T-helper 1 cell treated with Interleukin-12 subunit alpha and Interleukin-12 subunit beta and Interleukin-4 antibody, amounts not matched to agents 30 μg/mL and 1 μg/mL, for 36 hours (primary cell): ENCODE data around the gene ANKS1A.
"Not testable (repeated sequence)": the region's sequence is repeated elsewhere in the genome, so short reads cannot be mapped to it uniquely, and the experiment has no call there.

Source experiments
- H3K27ac Mint-ChIP-seq: one replicate; pipeline ENCODE4 v1.8.0; 2021; ENCODE audit warnings: mild to moderate bottlenecking, mixed read lengths
- H3K27me3 Mint-ChIP-seq: one replicate; pipeline ENCODE4 v1.8.0; 2021; ENCODE audit warnings: low read depth, mixed read lengths
- H3K36me3 Mint-ChIP-seq: one replicate; pipeline ENCODE4 v1.8.0; 2021; ENCODE audit warnings: low read depth, mixed read lengths
- H3K4me1 Mint-ChIP-seq: one replicate; pipeline ENCODE4 v1.8.0; 2021; ENCODE audit warnings: low read depth, mixed read lengths
- H3K4me3 Mint-ChIP-seq: one replicate; pipeline ENCODE4 v1.8.0; 2021; ENCODE audit warnings: mild to moderate bottlenecking, moderate library complexity, mixed read lengths
- H3K9me3 Mint-ChIP-seq: one replicate; pipeline ENCODE4 v1.8.0; 2021; ENCODE audit warnings: mixed read lengths

Gene ANKS1A

GRCh38 chr6:34899748-34900147 lies 10.7 kb downstream of the ANKS1A start:
- not testable (repeated sequence) for H3K36me3 Mint-ChIP-seq, H3K4me1 Mint-ChIP-seq, H3K27me3 Mint-ChIP-seq, H3K27ac Mint-ChIP-seq, H3K4me3 Mint-ChIP-seq, H3K9me3 Mint-ChIP-seq

DNA sequence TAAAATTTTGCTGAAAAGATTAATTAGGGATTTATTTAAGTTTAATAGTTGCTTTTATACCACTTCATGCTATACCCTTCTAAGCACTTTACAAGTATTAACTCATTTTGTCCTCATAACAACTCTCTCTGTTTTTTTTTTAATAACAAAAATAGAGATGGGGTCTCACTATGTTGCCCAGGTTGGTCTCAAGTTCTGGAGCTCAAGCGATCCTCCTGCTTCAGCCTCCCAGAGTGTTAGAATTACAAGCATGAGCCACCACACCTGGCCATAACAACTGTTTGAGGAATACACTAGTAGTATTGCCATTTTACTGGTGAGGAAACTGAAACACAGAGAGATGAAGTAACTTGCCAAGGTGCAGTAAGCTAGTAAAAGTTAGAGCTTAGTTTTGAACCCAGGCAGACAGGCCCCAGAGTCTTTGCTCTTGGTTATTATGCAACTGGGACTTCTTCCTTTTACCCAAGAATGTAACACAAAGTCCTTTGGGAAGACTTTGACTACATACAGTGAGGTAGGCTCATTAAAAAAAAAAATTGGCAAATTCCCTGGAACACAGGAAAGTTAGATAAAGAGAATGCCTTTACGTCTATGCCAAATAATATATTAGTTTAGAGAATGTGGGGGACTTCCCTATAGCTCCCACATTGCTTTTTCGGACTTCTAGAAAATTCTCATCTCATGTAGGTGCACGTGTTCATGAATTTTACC lies 11.4 kb downstream of the ANKS1A start:
- Mint-ChIP-seq H3K27ac (no peak overlapping the region), H3K9me3 (no peaks in the 10 kb centered on the region), H3K4me3 (no peak overlapping the region)

GRCh38 chr6:34901930-34902329 lies 12.9 kb downstream of the ANKS1A start:
- H3K9me3 Mint-ChIP-seq, result no peaks in the 10 kb centered on the region
- no peak overlapping the region for H3K27ac Mint-ChIP-seq
- H3K27me3 Mint-ChIP-seq, result peaks cover 10% of the 10 kb centered on the region
- no peaks in the 10 kb centered on the region for H3K36me3 Mint-ChIP-seq
- no peak overlapping the region for H3K4me3 Mint-ChIP-seq
- H3K4me1 Mint-ChIP-seq, result peaks cover 13% of the 10 kb centered on the region

More for the DNA sequence above, 11.4 kb downstream of the ANKS1A start:
- Mint-ChIP-seq H3K4me1 (peaks cover 12% of the 10 kb centered on the region), H3K27me3 (no peaks in the 10 kb centered on the region), H3K36me3 (no peaks in the 10 kb centered on the region)

DNA sequence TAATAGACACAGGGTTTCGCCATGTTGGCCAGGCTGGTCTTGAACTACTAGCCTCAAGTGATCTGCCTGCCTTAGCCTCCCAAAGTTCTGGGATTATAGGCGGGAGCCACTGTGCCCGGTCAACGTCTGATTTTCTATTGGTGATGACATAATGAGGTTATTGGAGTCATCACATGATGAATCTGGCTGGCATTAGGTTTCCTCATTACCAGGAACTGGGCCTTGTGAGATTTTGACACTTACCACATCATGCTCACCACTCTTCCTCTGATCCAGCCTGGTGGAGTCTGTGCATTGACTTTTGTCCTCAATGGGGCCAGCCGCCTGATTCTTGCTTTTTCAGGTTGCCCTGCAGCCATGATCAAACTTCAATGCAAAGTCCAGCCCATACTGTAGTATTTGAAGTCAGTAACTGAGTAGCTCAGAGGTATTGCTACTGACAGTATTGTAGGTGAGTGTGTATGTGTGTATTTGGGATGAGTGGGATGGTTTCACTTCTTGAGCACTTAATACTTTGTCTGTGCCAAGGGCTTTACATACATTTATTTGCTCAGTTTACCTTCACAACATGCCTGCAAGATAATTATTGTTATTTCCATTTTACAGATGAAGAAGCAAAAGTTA lies 16.0 kb downstream of the ANKS1A start:
- Mint-ChIP-seq H3K4me1 (peaks cover 24% of the 10 kb centered on the region), H3K27me3 (peaks cover 33% of the 10 kb centered on the region), H3K27ac (no peak overlapping the region), H3K4me3 (no peak overlapping the region), H3K36me3 (peaks cover 3% of the 10 kb centered on the region), H3K9me3 (no peaks in the 10 kb centered on the region)

GRCh38 chr6:34906826-34907225 lies 17.8 kb downstream of the ANKS1A start:
- Mint-ChIP-seq H3K9me3 (no peaks in the 10 kb centered on the region), H3K4me1 (peaks cover 27% of the 10 kb centered on the region), H3K27ac (no peak overlapping the region), H3K4me3 (no peak overlapping the region), H3K36me3 (peaks cover 3% of the 10 kb centered on the region), H3K27me3 (peaks cover 48% of the 10 kb centered on the region)

- Mint-ChIP-seq H3K9me3 (no peaks in the 10 kb centered on the region), H3K27ac (no peak overlapping the region), H3K4me3 (no peak overlapping the region), H3K4me1 (peaks cover 37% of the 10 kb centered on the region), H3K36me3 (peaks cover 3% of the 10 kb centered on the region), H3K27me3 (peaks cover 56% of the 10 kb centered on the region)
These were observed 19.1 kb downstream of the ANKS1A start for GRCh38 chr6:34908194-34908593.

- Mint-ChIP-seq H3K4me3 (no peak overlapping the region), H3K9me3 (no peaks in the 10 kb centered on the region)
These were observed 20.3 kb downstream of the ANKS1A start for GRCh38 chr6:34909320-34909883.

DNA sequence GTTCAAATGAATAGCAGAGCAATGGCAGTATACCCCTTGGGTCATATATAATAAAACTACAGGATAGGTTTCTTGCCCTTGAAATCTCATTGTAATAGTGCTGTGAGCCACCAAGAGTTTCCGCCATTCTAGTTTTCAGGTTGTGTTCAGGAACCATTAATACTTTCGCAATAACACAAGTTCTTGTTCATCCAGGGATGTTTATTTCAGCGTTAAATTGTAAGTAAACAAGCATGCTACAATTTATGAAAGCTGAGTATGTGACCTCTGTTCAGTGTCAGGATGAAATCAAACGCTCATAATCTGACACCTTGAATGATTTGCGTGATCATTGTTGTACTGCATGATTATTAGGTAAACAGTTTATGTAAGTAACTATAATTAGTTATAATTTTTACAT lies 22.8 kb downstream of the ANKS1A start:
- H3K27me3 Mint-ChIP-seq, result peaks cover 46% of the 10 kb centered on the region
- H3K4me1 Mint-ChIP-seq, result peaks cover 29% of the 10 kb centered on the region
- H3K36me3 Mint-ChIP-seq, result peaks cover 3% of the 10 kb centered on the region
- no peaks in the 10 kb centered on the region for H3K9me3 Mint-ChIP-seq
- H3K4me3 Mint-ChIP-seq, result no peak overlapping the region
- H3K27ac Mint-ChIP-seq, result no peak overlapping the region

More at GRCh38 chr6:34909320-34909883, 20.3 kb downstream of the ANKS1A start:
- Mint-ChIP-seq H3K27ac (no peak overlapping the region), H3K4me1 (peaks cover 40% of the 10 kb centered on the region), H3K27me3 (peaks cover 56% of the 10 kb centered on the region), H3K36me3 (peaks cover 3% of the 10 kb centered on the region)

GRCh38 chr6:34912715-34913464 lies 23.8 kb downstream of the ANKS1A start:
- Mint-ChIP-seq H3K9me3 (no peaks in the 10 kb centered on the region), H3K4me1 (peaks cover 29% of the 10 kb centered on the region), H3K36me3 (peaks cover 3% of the 10 kb centered on the region), H3K27me3 (peaks cover 40% of the 10 kb centered on the region), H3K27ac (peak overlapping the region; percentile 12), H3K4me3 (peak overlapping the region; percentile 21)

DNA sequence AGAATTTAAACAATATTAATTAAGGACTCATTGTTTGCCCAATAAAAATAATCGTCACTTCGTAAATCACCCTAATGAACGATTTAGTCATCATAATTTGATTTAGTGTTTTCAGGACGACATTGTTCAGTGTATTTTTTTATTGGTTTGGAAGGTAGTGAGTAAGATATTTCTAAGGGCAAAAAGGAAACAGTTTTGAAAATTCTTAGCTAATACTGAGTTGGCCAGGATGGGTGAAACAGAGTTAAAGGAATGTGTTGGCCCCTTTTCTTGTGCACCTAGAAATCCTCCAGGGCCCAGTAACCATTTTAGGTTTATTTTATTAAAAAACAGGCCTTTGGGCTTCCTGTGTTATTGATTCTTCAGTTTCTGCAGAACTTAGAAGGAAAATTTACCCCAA lies 25.3 kb downstream of the ANKS1A start:
- Mint-ChIP-seq H3K27ac (no peak overlapping the region), H3K4me1 (peaks cover 28% of the 10 kb centered on the region), H3K27me3 (peaks cover 31% of the 10 kb centered on the region), H3K36me3 (peaks cover 4% of the 10 kb centered on the region), H3K4me3 (no peak overlapping the region), H3K9me3 (no peaks in the 10 kb centered on the region)

DNA sequence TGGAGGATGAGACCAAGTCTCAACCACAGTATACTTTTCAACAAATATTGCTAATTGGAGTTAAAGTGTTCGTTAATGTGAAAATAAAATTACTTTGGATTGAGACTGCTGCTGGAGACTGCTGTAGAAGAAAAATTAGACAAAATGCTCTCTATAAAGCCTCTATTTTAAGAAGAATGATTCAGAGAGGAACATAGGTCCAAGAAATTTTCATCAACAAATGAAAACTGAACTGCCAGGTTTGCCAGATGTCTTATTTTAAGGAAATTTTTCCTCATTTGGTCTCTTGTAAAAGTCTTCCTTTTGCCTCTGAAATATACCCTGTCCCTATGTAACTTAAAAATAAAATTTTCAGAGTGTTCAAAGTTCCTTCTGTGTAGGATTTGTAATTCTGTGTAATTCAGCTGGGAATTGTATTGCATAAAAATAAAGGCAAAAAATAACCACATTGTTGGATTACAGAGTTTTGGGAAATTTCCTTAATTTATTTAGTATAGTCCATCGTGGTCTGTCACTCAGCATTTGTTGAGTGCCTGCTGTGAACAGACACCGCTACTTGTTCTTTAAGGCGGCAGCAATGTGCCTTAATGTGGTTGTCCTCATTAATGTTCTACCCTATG lies 27.4 kb downstream of the ANKS1A start:
- no peak overlapping the region for H3K4me3 Mint-ChIP-seq
- peaks cover 2% of the 10 kb centered on the region for H3K36me3 Mint-ChIP-seq
- no peaks in the 10 kb centered on the region for H3K9me3 Mint-ChIP-seq
- peaks cover 18% of the 10 kb centered on the region for H3K4me1 Mint-ChIP-seq
- peaks cover 16% of the 10 kb centered on the region for H3K27me3 Mint-ChIP-seq
- no peak overlapping the region for H3K27ac Mint-ChIP-seq

- Mint-ChIP-seq H3K36me3 (peaks cover 2% of the 10 kb centered on the region), H3K9me3 (no peaks in the 10 kb centered on the region), H3K27me3 (peaks cover 5% of the 10 kb centered on the region), H3K27ac (no peak overlapping the region), H3K4me1 (peaks cover 12% of the 10 kb centered on the region), H3K4me3 (no peak overlapping the region)
These were observed 28.7 kb downstream of the ANKS1A start for GRCh38 chr6:34917626-34918285.

- no peaks in the 10 kb centered on the region for H3K9me3 Mint-ChIP-seq
- H3K27me3 Mint-ChIP-seq, result peaks cover 4% of the 10 kb centered on the region
- H3K4me1 Mint-ChIP-seq, result peaks cover 5% of the 10 kb centered on the region
- H3K36me3 Mint-ChIP-seq, result peaks cover 2% of the 10 kb centered on the region
- no peak overlapping the region for H3K27ac Mint-ChIP-seq
- no peak overlapping the region for H3K4me3 Mint-ChIP-seq
These were observed 30.6 kb downstream of the ANKS1A start for GRCh38 chr6:34919651-34920050.

- H3K27ac Mint-ChIP-seq, result no peak overlapping the region
- no peaks in the 10 kb centered on the region for H3K9me3 Mint-ChIP-seq
- H3K36me3 Mint-ChIP-seq, result peaks cover 2% of the 10 kb centered on the region
- H3K27me3 Mint-ChIP-seq, result peaks cover 4% of the 10 kb centered on the region
- H3K4me3 Mint-ChIP-seq, result no peak overlapping the region
- peaks cover 5% of the 10 kb centered on the region for H3K4me1 Mint-ChIP-seq
These were observed 31.0 kb downstream of the ANKS1A start for GRCh38 chr6:34920097-34920496.
